Measurements from ENCODE around the gene PRKN.

Gene PRKN

DNA sequence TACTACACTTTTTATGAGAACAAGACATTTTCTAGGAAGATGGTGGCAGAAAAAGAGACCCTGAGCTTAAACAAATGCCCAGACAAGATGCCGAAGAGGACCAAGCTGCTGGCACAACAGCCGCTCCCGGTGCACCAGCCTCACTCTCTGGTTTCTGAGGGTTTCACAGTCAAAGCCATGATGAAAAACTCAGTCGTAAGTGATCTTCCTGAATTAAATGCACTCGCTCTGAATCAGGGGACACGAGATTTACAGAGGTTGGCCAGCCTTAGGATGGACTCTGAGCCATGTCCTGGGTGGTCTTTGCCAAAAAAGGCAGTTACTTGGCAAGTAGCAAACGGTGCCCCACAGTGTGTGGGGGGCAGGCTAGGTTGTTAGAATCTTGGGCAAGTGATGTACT is 631 bp upstream of the PRKN start:
- no peak for DNase-seq (ENCODE audit: low read depth)
- peak overlapping the region; percentile 34 for H3K4me3 ChIP-seq (ENCODE audit: low read length)
- TF ChIP-seq, protein P1, sequence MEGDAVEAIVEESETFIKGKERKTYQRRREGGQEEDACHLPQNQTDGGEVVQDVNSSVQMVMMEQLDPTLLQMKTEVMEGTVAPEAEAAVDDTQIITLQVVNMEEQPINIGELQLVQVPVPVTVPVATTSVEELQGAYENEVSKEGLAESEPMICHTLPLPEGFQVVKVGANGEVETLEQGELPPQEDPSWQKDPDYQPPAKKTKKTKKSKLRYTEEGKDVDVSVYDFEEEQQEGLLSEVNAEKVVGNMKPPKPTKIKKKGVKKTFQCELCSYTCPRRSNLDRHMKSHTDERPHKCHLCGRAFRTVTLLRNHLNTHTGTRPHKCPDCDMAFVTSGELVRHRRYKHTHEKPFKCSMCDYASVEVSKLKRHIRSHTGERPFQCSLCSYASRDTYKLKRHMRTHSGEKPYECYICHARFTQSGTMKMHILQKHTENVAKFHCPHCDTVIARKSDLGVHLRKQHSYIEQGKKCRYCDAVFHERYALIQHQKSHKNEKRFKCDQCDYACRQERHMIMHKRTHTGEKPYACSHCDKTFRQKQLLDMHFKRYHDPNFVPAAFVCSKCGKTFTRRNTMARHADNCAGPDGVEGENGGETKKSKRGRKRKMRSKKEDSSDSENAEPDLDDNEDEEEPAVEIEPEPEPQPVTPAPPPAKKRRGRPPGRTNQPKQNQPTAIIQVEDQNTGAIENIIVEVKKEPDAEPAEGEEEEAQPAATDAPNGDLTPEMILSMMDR (IDR thresholded peaks at IDR 0.05; ENCODE audit: insufficient read depth, low read depth, low read length, missing control alignments), result no peak

DNA sequence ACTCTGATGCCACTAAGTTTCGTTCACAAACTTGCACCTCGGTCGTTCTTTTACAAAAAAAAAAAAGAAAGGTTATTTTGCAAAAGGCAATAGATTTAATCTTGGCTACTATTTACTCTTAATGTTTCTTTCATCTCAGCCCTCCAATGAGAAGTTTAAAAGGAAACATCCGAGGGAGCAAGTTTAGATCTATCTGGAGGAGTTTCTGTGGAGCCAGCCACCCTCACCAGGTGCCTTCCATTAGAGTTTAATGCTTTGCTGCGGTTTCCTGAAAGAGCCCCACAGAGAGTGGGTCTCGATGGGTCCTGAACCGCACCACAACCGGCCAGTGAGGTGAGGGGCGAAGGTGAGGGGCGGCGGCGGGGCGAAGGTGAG is 632 bp downstream of the PRKN start:
- DNase-seq (ENCODE audit: low read depth), result peak; percentile 1
- peak overlapping the region; percentile 57 for H3K4me3 ChIP-seq (ENCODE audit: low read length)
- TF ChIP-seq, protein P1 (IDR thresholded peaks at IDR 0.05; ENCODE audit: insufficient read depth, low read depth, low read length, missing control alignments), result no peak

DNA sequence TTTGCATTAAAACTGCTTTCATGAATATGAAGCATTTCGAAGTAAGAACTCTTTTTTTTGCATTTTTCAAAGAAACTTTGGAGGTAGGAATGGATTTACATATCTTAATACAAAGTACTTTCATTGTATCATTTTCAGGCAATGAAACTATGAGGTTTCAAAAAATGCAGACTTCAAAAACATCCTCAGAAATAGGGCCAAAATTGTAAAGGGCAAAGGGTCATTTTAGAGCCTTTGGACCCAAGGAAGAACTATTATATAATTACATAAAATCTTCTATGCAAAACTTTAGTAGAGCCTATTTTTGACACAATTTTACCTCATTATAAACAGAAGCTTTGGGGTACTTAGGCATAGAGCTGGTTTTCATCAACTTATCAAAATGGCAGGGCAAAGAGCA is 4.9 kb downstream of the PRKN start:
- no peak overlapping the region for H3K4me3 ChIP-seq (ENCODE audit: low read length)
- DNase-seq (ENCODE audit: low read depth), result no peak
- TF ChIP-seq, protein P1 (IDR thresholded peaks at IDR 0.05; ENCODE audit: insufficient read depth, low read depth, low read length, missing control alignments), result no peak

DNA sequence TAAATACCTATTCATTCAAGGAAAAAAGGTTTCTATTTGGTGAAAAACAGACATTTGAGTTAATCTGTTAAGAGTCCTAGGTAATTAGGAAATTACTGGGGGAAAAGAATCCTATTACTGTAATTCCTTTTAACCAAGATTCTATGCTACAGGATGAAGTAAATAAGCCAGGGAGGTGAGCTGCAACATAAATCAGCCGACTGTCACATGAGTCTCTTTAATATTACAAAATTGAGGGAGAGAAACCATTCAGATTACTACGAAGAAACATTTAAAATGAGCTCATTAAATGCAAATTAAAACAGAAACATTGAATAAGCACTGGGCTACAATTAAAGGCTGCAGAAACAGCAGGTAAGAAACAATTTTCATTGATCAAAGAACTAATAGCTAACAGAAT is 5.3 kb downstream of the PRKN start:
- TF ChIP-seq, protein P1 (IDR thresholded peaks at IDR 0.05; ENCODE audit: insufficient read depth, low read depth, low read length, missing control alignments), result no peak
- no peak for DNase-seq (ENCODE audit: low read depth)
- no peak overlapping the region for H3K4me3 ChIP-seq (ENCODE audit: low read length)

DNA sequence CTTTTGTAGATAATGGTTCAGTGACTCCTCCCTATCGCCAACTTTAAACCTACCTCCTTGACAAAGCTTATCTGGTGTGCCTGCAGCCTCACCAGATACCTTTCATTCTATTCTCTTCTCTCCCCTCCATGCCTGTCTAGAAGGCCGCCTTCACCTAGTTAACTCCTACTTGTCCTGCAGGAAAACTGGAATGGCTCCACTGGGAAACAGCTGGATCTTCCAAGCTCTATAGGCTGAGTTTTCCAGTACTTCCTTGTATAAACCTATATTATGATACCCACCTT is 6.2 kb downstream of the PRKN start:
- TF ChIP-seq, protein P1 (IDR thresholded peaks at IDR 0.05; ENCODE audit: insufficient read depth, low read depth, low read length, missing control alignments), result no peak
- H3K4me3 ChIP-seq (ENCODE audit: low read length), result no peak overlapping the region
- DNase-seq (ENCODE audit: low read depth), result no peak

DNA sequence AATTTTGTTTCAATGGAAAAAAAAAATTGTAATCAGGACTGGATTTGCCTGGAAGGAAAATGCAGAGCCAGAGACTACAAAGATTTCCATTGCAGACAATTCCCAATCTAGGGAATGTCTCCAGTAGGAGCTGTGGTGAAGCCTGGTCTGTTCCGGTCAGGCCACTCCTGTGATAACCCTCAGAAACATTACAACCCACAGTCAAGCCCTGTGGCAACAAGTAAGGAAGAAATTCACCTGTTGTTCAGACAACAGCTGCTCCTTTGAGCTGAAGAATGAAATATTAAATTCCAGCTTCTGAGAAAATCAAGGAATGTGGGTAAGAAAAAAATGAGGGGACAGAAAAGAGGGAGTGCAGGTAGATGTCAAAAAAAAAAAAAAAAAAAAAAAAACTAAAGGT is 8.0 kb downstream of the PRKN start:
- TF ChIP-seq, protein P1 (IDR thresholded peaks at IDR 0.05; ENCODE audit: insufficient read depth, low read depth, low read length, missing control alignments), result no peak
- no peak overlapping the region for H3K4me3 ChIP-seq (ENCODE audit: low read length)
- no peak for DNase-seq (ENCODE audit: low read depth)

DNA sequence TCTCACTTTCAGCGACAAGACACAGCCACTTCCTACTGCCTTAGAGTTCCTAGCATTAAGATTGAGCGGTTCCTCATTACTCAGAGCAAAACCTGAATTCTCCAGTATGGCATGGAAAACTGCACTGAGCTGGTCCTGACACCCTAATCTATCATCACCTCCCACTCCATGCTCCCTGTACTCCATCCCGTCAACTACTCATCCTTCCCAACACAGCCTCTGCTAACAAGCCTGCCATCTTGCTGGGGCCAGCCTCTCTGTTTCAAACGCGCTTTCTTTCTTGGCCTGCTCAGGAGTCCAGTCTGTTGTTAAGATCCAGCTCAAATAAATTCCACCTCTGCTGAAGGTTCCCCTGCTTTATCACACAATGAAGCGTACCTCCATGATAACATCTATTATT is 12.0 kb downstream of the PRKN start:
- no peak overlapping the region for H3K4me3 ChIP-seq (ENCODE audit: low read length)
- TF ChIP-seq, protein P1 (IDR thresholded peaks at IDR 0.05; ENCODE audit: insufficient read depth, low read depth, low read length, missing control alignments), result no peak
- DNase-seq (ENCODE audit: low read depth), result no peak

Measured in epithelial cell of esophagus (primary cell).